Activated T-cell treated with anti-CD3 and anti-CD28 coated beads, Interleukin-2, amount 50 U/mL, for 72 hours (primary cell): Measurements from ENCODE around the gene ST6GALNAC2. TPM values are rescaled to one million over a fixed set of nuclear protein-coding genes. Genes with fewer than 3 reads are reported as not detected.
"Not testable (repeated sequence)": the region's sequence is repeated elsewhere in the genome, so short reads cannot be mapped to it uniquely, and the experiment has no call there.

Experiments
- ATAC-seq, 2 donors: fragments of 150-1000 bp; cut with Tn5 transposase; replicated peaks in 1 of 2; 2 replicates each; pipeline ENCODE4 v1.10.0; 2021; ENCODE audit warnings: moderate library complexity in 2 of 2, mild to moderate bottlenecking in 1 of 2
- DNase-seq, 2 donors: peaks; one replicate each; pipeline ENCODE4 v3.0.0; 2021 to 2022; ENCODE audit warnings: mixed read lengths in 1 of 2
- H3K27ac Mint-ChIP-seq: one replicate; pipeline ENCODE4 v1.8.0; 2022; ENCODE audit warnings: mild to moderate bottlenecking, moderate library complexity, mixed read lengths
- H3K27me3 Mint-ChIP-seq: one replicate; pipeline ENCODE4 v1.8.0; 2022; ENCODE audit warnings: low read depth, mixed read lengths
- H3K36me3 Mint-ChIP-seq, 2 donors: one replicate each; pipeline ENCODE4 v1.8.0; 2022; ENCODE audit warnings: mixed read lengths in 2 of 2, mild to moderate bottlenecking in 1 of 2; ENCODE audit not compliant: insufficient read depth in 2 of 2
- H3K4me1 Mint-ChIP-seq: one replicate; pipeline ENCODE4 v1.8.0; 2022; ENCODE audit warnings: low read depth, mixed read lengths
- H3K4me3 Mint-ChIP-seq, 2 donors: one replicate each; pipeline ENCODE4 v1.8.0; 2022; ENCODE audit warnings: mild to moderate bottlenecking in 2 of 2, mixed read lengths in 2 of 2, moderate library complexity in 2 of 2
- H3K9me3 Mint-ChIP-seq, 2 donors: one replicate each; pipeline ENCODE4 v1.8.0; 2022; ENCODE audit warnings: mixed read lengths in 2 of 2
- total RNA-seq, 2 donors: library from RNA; stranded (reverse); gene quantifications; one replicate each; pipeline ENCODE4 v1.2.3, GENCODE V29; 2022

ST6GALNAC2 gene
- total RNA-seq, 2 donors from 2014 or later: 1.0 to 1.2 TPM

GRCh38 chr17:76614064-76614759 lies 28.6 kb upstream of the ST6GALNAC2 start:
- peak; percentile 22 to 50 for ATAC-seq
- H3K27ac Mint-ChIP-seq, H3K36me3 Mint-ChIP-seq, H3K4me1 Mint-ChIP-seq, H3K9me3 Mint-ChIP-seq, H3K4me3 Mint-ChIP-seq, H3K27me3 Mint-ChIP-seq, DNase-seq: not testable (repeated sequence)

GRCh38 chr17:76612977-76613851 lies 27.6 kb upstream of the ST6GALNAC2 start:
- ATAC-seq (no peak), DNase-seq (no peak)
- H3K27ac Mint-ChIP-seq: no peak overlapping the region
- H3K4me1 Mint-ChIP-seq: no peaks in the 10 kb centered on the region
- H3K27me3 Mint-ChIP-seq: no peaks in the 10 kb centered on the region
- H3K4me3 Mint-ChIP-seq: no peak overlapping the region
- no peaks in the 10 kb centered on the region for H3K9me3 Mint-ChIP-seq
- no peaks in the 10 kb centered on the region for H3K36me3 Mint-ChIP-seq

GRCh38 chr17:76612465-76612864 lies 26.8 kb upstream of the ST6GALNAC2 start:
- Mint-ChIP-seq H3K27me3 (no peaks in the 10 kb centered on the region), H3K4me1 (no peaks in the 10 kb centered on the region), H3K27ac (no peak overlapping the region), H3K9me3 (no peaks in the 10 kb centered on the region), H3K36me3 (no peaks in the 10 kb centered on the region), H3K4me3 (no peak overlapping the region)
- no peak for DNase-seq
- no peak for ATAC-seq

- H3K4me1 Mint-ChIP-seq: no peaks in the 10 kb centered on the region
- ATAC-seq (no peak), DNase-seq (no peak)
- H3K9me3 Mint-ChIP-seq: no peaks in the 10 kb centered on the region
- H3K4me3 Mint-ChIP-seq: no peak overlapping the region
- no peaks in the 10 kb centered on the region for H3K27me3 Mint-ChIP-seq
- H3K36me3 Mint-ChIP-seq: no peaks in the 10 kb centered on the region
- no peak overlapping the region for H3K27ac Mint-ChIP-seq
Observed at GRCh38 chr17:76611758-76612157, 26.1 kb upstream of the ST6GALNAC2 start.

- not testable (repeated sequence) for H3K27ac Mint-ChIP-seq, H3K4me3 Mint-ChIP-seq, H3K27me3 Mint-ChIP-seq, H3K36me3 Mint-ChIP-seq, H3K4me1 Mint-ChIP-seq, DNase-seq, ATAC-seq, H3K9me3 Mint-ChIP-seq
Observed at GRCh38 chr17:76611080-76611749, 25.6 kb upstream of the ST6GALNAC2 start.

GRCh38 chr17:76606685-76607084 lies 21.0 kb upstream of the ST6GALNAC2 start:
- H3K36me3 Mint-ChIP-seq, H3K27ac Mint-ChIP-seq, H3K9me3 Mint-ChIP-seq, H3K27me3 Mint-ChIP-seq, H3K4me3 Mint-ChIP-seq, H3K4me1 Mint-ChIP-seq, DNase-seq, ATAC-seq: not testable (repeated sequence)

GRCh38 chr17:76601065-76601464 lies 15.4 kb upstream of the ST6GALNAC2 start:
- peaks cover 13% of the 10 kb centered on the region for H3K4me1 Mint-ChIP-seq
- H3K9me3 Mint-ChIP-seq: peaks cover 0 to 2% of the 10 kb centered on the region in 2 donors
- peaks cover 6% of the 10 kb centered on the region for H3K27me3 Mint-ChIP-seq
- no peak overlapping the region for H3K4me3 Mint-ChIP-seq
- ATAC-seq: no peak
- H3K36me3 Mint-ChIP-seq: no peaks in the 10 kb centered on the region
- DNase-seq: no peak
- H3K27ac Mint-ChIP-seq: no peak overlapping the region

GRCh38 chr17:76599694-76600460 lies 14.2 kb upstream of the ST6GALNAC2 start:
- peaks cover 13% of the 10 kb centered on the region for H3K4me1 Mint-ChIP-seq
- peaks cover 0 to 2% of the 10 kb centered on the region in 2 donors for H3K9me3 Mint-ChIP-seq
- no peaks in the 10 kb centered on the region for H3K36me3 Mint-ChIP-seq
- H3K4me3 Mint-ChIP-seq: no peak overlapping the region
- ATAC-seq (no peak), DNase-seq (no peak)
- no peak overlapping the region for H3K27ac Mint-ChIP-seq
- peaks cover 6% of the 10 kb centered on the region for H3K27me3 Mint-ChIP-seq

GRCh38 chr17:76598004-76598439 lies 12.4 kb upstream of the ST6GALNAC2 start:
- Mint-ChIP-seq H3K4me1 (peaks cover 13% of the 10 kb centered on the region), H3K27me3 (peaks cover 10% of the 10 kb centered on the region), H3K9me3 (peaks cover 0 to 2% of the 10 kb centered on the region in 2 donors), H3K4me3 (no peak overlapping the region), H3K36me3 (no peaks in the 10 kb centered on the region), H3K27ac (no peak overlapping the region)
- DNase-seq (no peak), ATAC-seq (no peak)

GRCh38 chr17:76597156-76598003 lies 11.7 kb upstream of the ST6GALNAC2 start:
- Mint-ChIP-seq H3K27ac (no peak overlapping the region), H3K36me3 (no peaks in the 10 kb centered on the region), H3K9me3 (no peaks in the 10 kb centered on the region), H3K27me3 (peaks cover 10% of the 10 kb centered on the region), H3K4me1 (peaks cover 13% of the 10 kb centered on the region), H3K4me3 (no peak overlapping the region)
- ATAC-seq (peak; percentile 37 to 61), DNase-seq (no peak)

GRCh38 chr17:76594690-76595089 lies 9.0 kb upstream of the ST6GALNAC2 start:
- Mint-ChIP-seq H3K27ac (no peak overlapping the region), H3K27me3 (peaks cover 16% of the 10 kb centered on the region), H3K9me3 (no peaks in the 10 kb centered on the region), H3K4me1 (no peaks in the 10 kb centered on the region), H3K4me3 (no peak overlapping the region), H3K36me3 (no peaks in the 10 kb centered on the region)
- ATAC-seq (no peak), DNase-seq (no peak)

- ATAC-seq (no peak), DNase-seq (no peak)
- no peak overlapping the region for H3K27ac Mint-ChIP-seq
- no peaks in the 10 kb centered on the region for H3K4me1 Mint-ChIP-seq
- no peak overlapping the region for H3K4me3 Mint-ChIP-seq
- H3K36me3 Mint-ChIP-seq: no peaks in the 10 kb centered on the region
- H3K9me3 Mint-ChIP-seq: no peaks in the 10 kb centered on the region
- H3K27me3 Mint-ChIP-seq: peaks cover 23% of the 10 kb centered on the region
Observed at GRCh38 chr17:76593959-76594358, 8.3 kb upstream of the ST6GALNAC2 start.
